KMS-11 (cell line): ENCODE data around the gene TXNRD2.

ENCODE experiments used
- H2AFZ ChIP-seq: fragments of 200-600 bp; sonication (generic); 2 replicates; pipeline ENCODE4 v1.6.1; 2016; ENCODE audit warnings: antibody characterized with exemption, mixed run types, low read depth
- H3K27ac ChIP-seq: fragments of 200-600 bp; sonication (generic); 2 replicates; pipeline ENCODE4 v1.6.1; 2016; ENCODE audit warnings: mild to moderate bottlenecking, mixed run types
- H3K27me3 ChIP-seq: fragments of 200-600 bp; sonication (generic); 2 replicates; pipeline ENCODE4 v1.6.1; 2017; ENCODE audit warnings: mild to moderate bottlenecking, low read depth, mixed run types, moderate library complexity; ENCODE audit not compliant: insufficient read depth
- H3K36me3 ChIP-seq: fragments of 200-600 bp; sonication (generic); 2 replicates; pipeline ENCODE4 v1.6.1; 2017; ENCODE audit warnings: mild to moderate bottlenecking, mixed run types; ENCODE audit not compliant: insufficient read depth
- H3K4me1 ChIP-seq: fragments of 200-600 bp; sonication (generic); 2 replicates; pipeline ENCODE4 v1.6.1; 2016; ENCODE audit warnings: mild to moderate bottlenecking, low read depth, mixed run types; ENCODE audit not compliant: poor library complexity, severe bottlenecking
- H3K4me2 ChIP-seq: fragments of 200-600 bp; sonication (generic); 2 replicates; pipeline ENCODE4 v1.7.0; 2016; ENCODE audit warnings: mild to moderate bottlenecking, mixed run types
- H3K4me3 ChIP-seq: fragments of 200-600 bp; sonication (generic); IDR thresholded peaks from 2 replicates; pipeline ENCODE4 v1.6.1; 2017; ENCODE audit warnings: low read depth, low read length, mixed read lengths; ENCODE audit not compliant: insufficient read depth
- H3K79me2 ChIP-seq: fragments of 200-600 bp; sonication (generic); 2 replicates; pipeline ENCODE4 v1.6.1; 2016; ENCODE audit warnings: low read depth, mixed run types; ENCODE audit not compliant: insufficient read depth
- H3K9ac ChIP-seq: fragments of 200-600 bp; sonication (generic); 2 replicates; pipeline ENCODE4 v1.6.1; 2016; ENCODE audit warnings: mild to moderate bottlenecking, mixed run types
- H4K20me1 ChIP-seq: fragments of 200-600 bp; sonication (generic); 2 replicates; pipeline ENCODE4 v1.6.1; 2016; ENCODE audit warnings: mild to moderate bottlenecking, mixed run types; ENCODE audit not compliant: insufficient read depth
- CTCF ChIP-seq: fragments of 200-600 bp; sonication (generic); conservative IDR thresholded peaks from 2 replicates; pipeline ENCODE4 v1.6.1; 2017; ENCODE audit warnings: low read depth, mild to moderate bottlenecking, antibody characterized with exemption, low read length, moderate library complexity, mixed read lengths

TXNRD2 gene

GRCh38 chr22:19873960-19874306 is 67.7 kb downstream of the TXNRD2 start:
- Histone ChIP-seq H3K4me2 (no peak overlapping the region), H3K27ac (no peak overlapping the region)
- TF ChIP-seq CTCF: no peak

GRCh38 chr22:19873138-19873959 is 68.3 kb downstream of the TXNRD2 start:
- Histone ChIP-seq H3K36me3 (no peaks in the 10 kb centered on the region), H3K4me2 (no peak overlapping the region), H2AFZ (no peak overlapping the region), H4K20me1 (no peaks in the 10 kb centered on the region), H3K79me2 (no peaks in the 10 kb centered on the region), H3K27me3 (no peaks in the 10 kb centered on the region), H3K4me1 (no peaks in the 10 kb centered on the region), H3K9ac (no peak overlapping the region), H3K4me3 (no peak overlapping the region), H3K27ac (no peak overlapping the region)
- no peak for TF ChIP-seq CTCF

More at GRCh38 chr22:19873960-19874306, 67.7 kb downstream of the TXNRD2 start:
- H3K4me1 ChIP-seq: no peaks in the 10 kb centered on the region
- no peak overlapping the region for H3K9ac ChIP-seq
- no peaks in the 10 kb centered on the region for H4K20me1 ChIP-seq
- no peak overlapping the region for H3K4me3 ChIP-seq
- no peaks in the 10 kb centered on the region for H3K79me2 ChIP-seq
- no peaks in the 10 kb centered on the region for H3K27me3 ChIP-seq
- no peak overlapping the region for H2AFZ ChIP-seq
- no peaks in the 10 kb centered on the region for H3K36me3 ChIP-seq

- no peak overlapping the region for H3K4me2 ChIP-seq
Observed at GRCh38 chr22:19872779-19873137, 68.9 kb downstream of the TXNRD2 start.

GRCh38 chr22:19871845-19872778 is 69.5 kb downstream of the TXNRD2 start:
- Histone ChIP-seq H4K20me1 (no peaks in the 10 kb centered on the region), H3K79me2 (no peaks in the 10 kb centered on the region), H3K9ac (no peak overlapping the region), H3K4me3 (no peak overlapping the region), H3K27me3 (no peaks in the 10 kb centered on the region), H2AFZ (no peak overlapping the region), H3K27ac (no peak overlapping the region), H3K4me2 (no peak overlapping the region), H3K36me3 (no peaks in the 10 kb centered on the region), H3K4me1 (no peaks in the 10 kb centered on the region)
- TF ChIP-seq CTCF: no peak

More at GRCh38 chr22:19872779-19873137, 68.9 kb downstream of the TXNRD2 start:
- Histone ChIP-seq H3K79me2 (no peaks in the 10 kb centered on the region), H3K27me3 (no peaks in the 10 kb centered on the region), H3K4me1 (no peaks in the 10 kb centered on the region), H3K9ac (no peak overlapping the region), H3K27ac (no peak overlapping the region), H3K4me3 (no peak overlapping the region), H4K20me1 (no peaks in the 10 kb centered on the region), H3K36me3 (no peaks in the 10 kb centered on the region), H2AFZ (no peak overlapping the region)
- TF ChIP-seq CTCF: no peak
